SHP77 treated with DMSO at 0.1 percent for 48 hours (cell line): ENCODE data around the gene MILR1.
"Not testable (repeated sequence)": the region's sequence is repeated elsewhere in the genome, so short reads cannot be mapped to it uniquely, and the experiment has no call there.

Experiments
- DNase-seq: peaks from one replicate; lab custom pipeline; 2025; lab: John Stamatoyannopoulos, UW

The MILR1 gene, protein sequence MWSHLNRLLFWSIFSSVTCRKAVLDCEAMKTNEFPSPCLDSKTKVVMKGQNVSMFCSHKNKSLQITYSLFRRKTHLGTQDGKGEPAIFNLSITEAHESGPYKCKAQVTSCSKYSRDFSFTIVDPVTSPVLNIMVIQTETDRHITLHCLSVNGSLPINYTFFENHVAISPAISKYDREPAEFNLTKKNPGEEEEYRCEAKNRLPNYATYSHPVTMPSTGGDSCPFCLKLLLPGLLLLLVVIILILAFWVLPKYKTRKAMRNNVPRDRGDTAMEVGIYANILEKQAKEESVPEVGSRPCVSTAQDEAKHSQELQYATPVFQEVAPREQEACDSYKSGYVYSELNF

GRCh38 chr17:64448665-64449512 lies at the start of gene MILR1:
TSS of gene MILR1 (plus strand) at chr17:64449115. CDS start at chr17:64449169, 54 bp downstream.
- DNase-seq: no peak

DNA sequence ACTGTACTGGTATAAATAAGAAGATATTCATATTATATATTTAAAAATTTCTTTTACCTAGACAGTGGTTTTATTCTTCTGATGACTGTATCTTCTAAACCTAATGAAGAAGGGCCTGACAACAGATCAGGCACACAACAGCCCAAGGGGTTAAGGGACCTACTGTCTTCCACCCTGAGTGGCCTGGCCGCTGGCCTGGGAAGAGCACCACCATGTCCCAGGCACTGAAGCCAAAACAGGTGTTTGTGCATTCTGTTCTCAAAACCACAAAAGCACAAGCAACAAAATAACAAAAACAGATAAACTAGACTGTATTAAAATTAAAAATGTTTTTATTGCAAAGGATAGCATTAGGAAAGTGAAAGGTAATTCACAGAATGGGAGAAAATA lies 49.2 kb upstream of the MILR1 start:
- no peak for DNase-seq

DNA sequence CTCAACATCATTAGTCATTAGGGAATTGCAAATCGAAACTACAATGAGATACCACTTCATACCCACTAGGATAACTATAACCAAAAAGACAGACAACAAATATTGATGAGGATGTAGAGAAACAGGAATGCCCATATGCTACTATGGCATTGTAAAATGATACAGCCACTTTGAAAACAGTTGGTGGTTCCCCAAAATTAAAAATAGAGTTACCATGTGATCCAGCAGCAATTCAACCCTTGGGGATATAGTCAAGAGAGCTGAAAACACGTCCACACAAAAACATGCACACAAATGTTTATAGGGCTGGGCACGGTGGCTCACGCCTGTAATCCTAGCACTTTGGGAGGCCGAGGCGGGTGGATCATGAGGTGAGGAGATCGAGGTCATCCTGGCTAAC lies 48.3 kb upstream of the MILR1 start:
- DNase-seq: no peak

DNA sequence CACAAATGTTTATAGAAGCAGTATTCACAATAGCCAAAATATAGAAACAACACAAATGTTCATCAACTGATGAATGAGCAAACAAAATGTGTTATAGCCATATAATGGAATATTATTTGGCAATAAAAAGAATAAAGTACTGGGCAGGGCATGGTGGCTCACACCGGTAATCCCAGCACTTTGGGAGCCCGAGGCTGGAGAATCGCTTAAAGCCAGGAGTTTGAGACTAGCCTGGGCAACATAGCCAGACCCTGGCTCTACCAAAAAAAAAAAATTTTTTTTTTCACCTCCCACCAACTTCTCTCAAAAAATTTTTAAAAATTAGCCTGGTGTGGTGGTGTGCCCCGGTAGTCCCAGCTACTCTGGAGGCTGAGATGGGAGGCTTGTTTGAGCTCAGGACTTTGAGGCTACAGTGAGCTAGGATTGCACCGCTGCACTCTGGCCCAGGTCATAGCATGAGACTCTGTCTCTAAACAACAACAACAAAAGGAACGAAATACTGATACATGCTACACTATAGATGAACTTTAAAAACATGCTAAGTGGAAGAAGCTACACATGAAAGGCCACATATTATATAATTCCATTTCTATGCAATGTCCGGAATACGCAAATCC lies 47.6 kb upstream of the MILR1 start:
- DNase-seq: no peak

GRCh38 chr17:64401941-64402340 lies 47.0 kb upstream of the MILR1 start:
- DNase-seq: no peak

GRCh38 chr17:64402469-64402868 lies 46.4 kb upstream of the MILR1 start:
- DNase-seq: no peak

- DNase-seq: no peak
Measured at GRCh38 chr17:64403881-64404460, 44.9 kb upstream of the MILR1 start.

DNA sequence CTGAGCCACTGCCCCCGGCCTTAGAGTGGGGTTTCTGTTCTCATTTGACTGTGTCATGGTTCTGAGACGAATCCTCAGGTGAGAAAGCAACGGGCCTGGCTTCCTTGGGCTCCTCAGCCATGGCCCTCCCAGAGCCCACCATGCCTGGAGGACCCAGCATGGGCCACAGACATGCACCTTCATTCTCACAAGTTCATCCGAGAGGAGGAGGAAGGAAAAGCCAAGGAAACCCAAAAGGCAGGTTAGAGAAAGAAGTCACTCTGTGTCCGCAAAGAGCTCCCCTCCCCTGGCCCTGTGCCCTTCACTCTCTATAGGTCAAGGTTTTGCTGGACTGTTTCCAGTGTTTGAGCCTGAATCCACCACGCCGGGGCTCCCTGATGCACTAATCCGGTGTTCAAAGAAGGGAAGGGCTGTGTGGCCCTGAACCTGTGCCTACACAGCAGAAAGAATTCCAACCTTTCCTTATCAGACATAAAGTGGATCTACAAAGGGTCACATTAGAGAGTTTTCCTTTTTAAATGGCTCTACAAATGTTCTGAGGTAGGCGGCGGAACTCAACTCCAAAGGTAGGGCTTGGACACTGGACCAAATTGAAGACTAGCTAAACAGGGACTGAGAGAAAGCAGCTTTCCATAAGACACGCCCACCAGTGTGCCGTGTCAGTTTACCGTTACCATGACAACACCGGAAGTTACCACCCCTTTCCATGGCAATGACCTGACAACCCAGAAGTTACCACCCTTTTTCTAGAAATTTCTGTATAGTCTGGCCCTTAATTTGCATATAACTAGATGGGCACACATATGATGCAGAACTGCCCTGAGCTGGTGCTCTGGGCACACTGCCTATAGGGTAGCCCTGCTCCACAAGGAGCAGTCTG lies 42.4 kb upstream of the MILR1 start:
- DNase-seq: no peak

- DNase-seq: no peak
Measured at GRCh38 chr17:64410750-64411490, 38.0 kb upstream of the MILR1 start.

GRCh38 chr17:64411999-64412771 lies 36.7 kb upstream of the MILR1 start:
- no peak for DNase-seq

- DNase-seq: no peak
Measured at GRCh38 chr17:64412944-64413381, 36.0 kb upstream of the MILR1 start.

DNA sequence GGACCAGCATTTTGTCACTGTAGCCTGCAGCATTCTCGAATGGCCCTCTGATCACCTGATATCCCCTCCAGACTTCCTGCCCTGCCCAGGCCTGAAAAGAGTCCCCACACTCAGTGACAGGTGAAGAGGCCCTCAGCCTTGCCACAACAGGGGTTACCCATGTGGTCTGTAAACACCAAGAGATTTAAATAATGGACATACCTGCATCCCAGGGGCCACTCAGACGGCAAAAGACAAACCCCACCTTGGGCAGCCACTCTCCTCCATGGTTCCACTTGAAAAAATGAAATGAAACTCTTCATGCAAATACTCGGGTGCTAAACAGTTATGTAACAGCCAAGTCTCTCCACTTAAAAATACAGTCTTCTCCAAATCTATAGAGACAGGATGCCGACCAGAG lies 35.4 kb upstream of the MILR1 start:
- DNase-seq: no peak

- DNase-seq: peak; percentile 22
Measured at GRCh38 chr17:64418506-64419339, 30.2 kb upstream of the MILR1 start.

GRCh38 chr17:64420143-64420670 lies 28.7 kb upstream of the MILR1 start:
- peak; percentile 68 for DNase-seq

- DNase-seq: not testable (repeated sequence)
Measured at GRCh38 chr17:64422121-64422520, 26.8 kb upstream of the MILR1 start.

- no peak for DNase-seq
Measured at GRCh38 chr17:64423881-64424280, 25.0 kb upstream of the MILR1 start.

GRCh38 chr17:64424324-64424849 lies 24.5 kb upstream of the MILR1 start:
- DNase-seq: no peak

DNA sequence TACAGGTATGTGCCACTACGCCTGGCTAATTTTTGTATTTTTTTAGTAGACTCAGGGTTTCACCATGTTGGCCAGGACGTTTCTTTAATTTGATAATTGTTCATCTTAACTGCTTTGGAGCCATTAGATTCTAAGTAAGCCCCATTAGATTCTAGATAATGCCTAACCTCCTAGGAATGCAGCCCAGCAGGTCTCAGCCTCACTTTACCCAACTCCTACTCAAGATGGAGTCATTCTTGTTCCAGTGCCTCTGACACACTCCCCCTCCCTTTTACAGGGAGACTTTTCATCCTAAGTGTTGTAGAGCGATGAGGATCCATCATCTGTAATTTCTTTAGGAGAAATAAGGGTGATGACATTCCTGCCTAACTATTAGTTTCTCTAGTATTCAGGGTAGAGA lies 23.7 kb upstream of the MILR1 start:
- DNase-seq: no peak
